Osteoblast (primary cell): ENCODE measurements around the gene PIGO. TPM values are rescaled to one million over a fixed set of nuclear protein-coding genes. Genes with fewer than 3 reads are reported as not detected.

Experiments used
- DNase-seq: peaks from one replicate; pipeline ENCODE4 v3.0.0; 2011; ENCODE audit warnings: low spot score, mixed read lengths; ENCODE audit not compliant: insufficient read length; ENCODE audit errors: missing footprints
- H2AFZ ChIP-seq: 2 replicates; pipeline ENCODE4 v1.6.0; 2011; ENCODE audit warnings: mild to moderate bottlenecking, low read length
- H3K27ac ChIP-seq: 2 replicates; pipeline ENCODE4 v1.5.1; 2011; ENCODE audit warnings: mild to moderate bottlenecking, low read depth, low read length, moderate library complexity
- H3K27me3 ChIP-seq: 2 replicates; pipeline ENCODE4 v1.6.0; 2012; ENCODE audit warnings: mild to moderate bottlenecking, control low read depth, inconsistent platforms, low read length, moderate library complexity; ENCODE audit not compliant: insufficient read depth
- H3K36me3 ChIP-seq: 2 replicates; pipeline ENCODE4 v1.5.1; 2011; ENCODE audit warnings: mild to moderate bottlenecking, low read length, control low read depth, moderate library complexity; ENCODE audit not compliant: insufficient read depth
- H3K4me1 ChIP-seq: 2 replicates; pipeline ENCODE4 v1.5.1; 2011; ENCODE audit warnings: mild to moderate bottlenecking, low read length, control low read depth, moderate library complexity; ENCODE audit not compliant: insufficient read depth
- H3K4me2 ChIP-seq: 2 replicates; pipeline ENCODE4 v1.6.0; 2011; ENCODE audit warnings: mild to moderate bottlenecking, low read length; ENCODE audit not compliant: insufficient read depth
- H3K4me3 ChIP-seq: fragments of 200-600 bp; sonication (generic); 3 replicates; pipeline ENCODE4 v1.5.1; 2012; ENCODE audit warnings: mild to moderate bottlenecking, low read length, inconsistent platforms; ENCODE audit not compliant: insufficient read depth
- H3K79me2 ChIP-seq: 2 replicates; pipeline ENCODE4 v1.6.0; 2012; ENCODE audit warnings: mild to moderate bottlenecking, low read length, control low read depth, inconsistent platforms; ENCODE audit not compliant: insufficient read depth
- H3K9me3 ChIP-seq: 2 replicates; pipeline ENCODE4 v1.5.1; 2011; ENCODE audit warnings: low read depth, low read length, control low read depth
- H4K20me1 ChIP-seq: 2 replicates; pipeline ENCODE4 v1.6.0; 2012; ENCODE audit warnings: mild to moderate bottlenecking, low read length, control low read depth; ENCODE audit not compliant: insufficient read depth
- CTCF ChIP-seq: IDR thresholded peaks from 2 replicates; pipeline ENCODE4 v1.5.1; 2011; ENCODE audit warnings: mild to moderate bottlenecking, low read depth, low read length, moderate library complexity; ENCODE audit errors: extremely low read depth
- total RNA-seq: library from RNA; depleted of rRNA; stranded (reverse); fragments of >200 nt; gene quantifications from 2 replicates; pipeline ENCODE4 v1.2.3, GENCODE V29; 2012

The PIGO gene
- total RNA-seq, 1 donor, result 15.9 TPM

GRCh38 chr9:35103660-35104191 lies 7.3 kb upstream of the PIGO start:
- Histone ChIP-seq H2AFZ (peak overlapping the region; percentile 94), H3K36me3 (peaks cover 68% of the 10 kb centered on the region)

GRCh38 chr9:35102769-35103659 lies 6.6 kb upstream of the PIGO start, which contains the start of gene STOML2:
Gene STOML2 (minus strand): TSS chr9:35103131. CDS start chr9:35103094, 37 bp downstream.
- H4K20me1 ChIP-seq, result peaks cover 9% of the 10 kb centered on the region
- H2AFZ ChIP-seq, result peak within 1 kb of the TSS; percentile 94
- peak within 1 kb of the TSS; percentile 97 for H3K4me2 ChIP-seq
- peaks cover 20% of the 10 kb centered on the region for H3K4me1 ChIP-seq
- DNase-seq, result peak; percentile 98
- H3K27me3 ChIP-seq, result no peaks in the 10 kb centered on the region
- TF ChIP-seq CTCF, result no peak
- no peaks in the 10 kb centered on the region for H3K9me3 ChIP-seq
- H3K36me3 ChIP-seq, result peaks cover 61% of the 10 kb centered on the region
- H3K4me3 ChIP-seq, result peak within 1 kb of the TSS; percentile 74
- H3K27ac ChIP-seq, result peak within 1 kb of the TSS; percentile 97
- peaks cover 37% of the 10 kb centered on the region for H3K79me2 ChIP-seq

More at GRCh38 chr9:35103660-35104191, 7.3 kb upstream of the PIGO start:
- peaks cover 20% of the 10 kb centered on the region for H3K4me1 ChIP-seq
- H3K4me2 ChIP-seq, result peak overlapping the region; percentile 97
- peak; percentile 83 for DNase-seq
- H3K4me3 ChIP-seq, result peak overlapping the region; percentile 74
- H3K27ac ChIP-seq, result peak overlapping the region; percentile 97
- H3K27me3 ChIP-seq, result no peaks in the 10 kb centered on the region
- peaks cover 14% of the 10 kb centered on the region for H4K20me1 ChIP-seq
- H3K79me2 ChIP-seq, result peaks cover 45% of the 10 kb centered on the region
- no peaks in the 10 kb centered on the region for H3K9me3 ChIP-seq
- TF ChIP-seq CTCF, result no peak

GRCh38 chr9:35102465-35102768 lies 6.0 kb upstream of the PIGO start:
- Histone ChIP-seq H3K9me3 (no peaks in the 10 kb centered on the region), H3K27ac (peak overlapping the region; percentile 97), H4K20me1 (peaks cover 7% of the 10 kb centered on the region), H2AFZ (peak overlapping the region; percentile 56), H3K4me1 (peaks cover 20% of the 10 kb centered on the region), H3K36me3 (peaks cover 60% of the 10 kb centered on the region), H3K4me3 (peak overlapping the region; percentile 74), H3K79me2 (peaks cover 33% of the 10 kb centered on the region), H3K27me3 (no peaks in the 10 kb centered on the region), H3K4me2 (peak overlapping the region; percentile 97)
- peak; percentile 83 for DNase-seq
- TF ChIP-seq CTCF, result no peak

- DNase-seq, result no peak
- Histone ChIP-seq H3K36me3 (peaks cover 37% of the 10 kb centered on the region), H2AFZ (no peak overlapping the region), H3K79me2 (peaks cover 28% of the 10 kb centered on the region), H3K27ac (no peak overlapping the region), H3K4me2 (no peak overlapping the region), H3K9me3 (no peaks in the 10 kb centered on the region), H3K4me1 (peaks cover 18% of the 10 kb centered on the region), H4K20me1 (no peaks in the 10 kb centered on the region), H3K27me3 (no peaks in the 10 kb centered on the region), H3K4me3 (no peak overlapping the region)
- no peak for TF ChIP-seq CTCF
These were observed 1.2 kb upstream of the PIGO start for GRCh38 chr9:35097573-35097972.
